BLaER1 (cell line): Measurements from ENCODE around the gene LSM14A.

Source experiments
- H3K27ac ChIP-seq: shearing (Covaris generic); formaldehyde crosslinking; 2 replicates; pipeline ENCODE4 v1.8.1; 2022
- H3K27me3 ChIP-seq: shearing (Covaris generic); formaldehyde crosslinking; 2 replicates; pipeline ENCODE4 v1.8.1; 2022
- H3K36me3 ChIP-seq: shearing (Covaris generic); formaldehyde crosslinking; 2 replicates; pipeline ENCODE4 v1.8.1; 2022
- H3K4me1 ChIP-seq: shearing (Covaris generic); formaldehyde crosslinking; 2 replicates; pipeline ENCODE4 v1.8.1; 2022
- H3K4me2 ChIP-seq: shearing (Covaris generic); formaldehyde crosslinking; 2 replicates; pipeline ENCODE4 v1.8.1; 2022
- H3K4me3 ChIP-seq: shearing (Covaris generic); formaldehyde crosslinking; 2 replicates; pipeline ENCODE4 v1.8.1; 2022
- H3K9ac ChIP-seq: shearing (Covaris generic); formaldehyde crosslinking; 2 replicates; pipeline ENCODE4 v1.8.1; 2022
- H3K9me3 ChIP-seq: shearing (Covaris generic); formaldehyde crosslinking; 2 replicates; pipeline ENCODE4 v1.8.1; 2022
- H4K20me1 ChIP-seq: shearing (Covaris generic); formaldehyde crosslinking; 2 replicates; pipeline ENCODE4 v1.8.1; 2022
- Cebpa-rat ChIP-seq: shearing (Covaris generic); IDR thresholded peaks from 2 replicates; pipeline ENCODE4 v1.8.1; 2022

Gene LSM14A

DNA sequence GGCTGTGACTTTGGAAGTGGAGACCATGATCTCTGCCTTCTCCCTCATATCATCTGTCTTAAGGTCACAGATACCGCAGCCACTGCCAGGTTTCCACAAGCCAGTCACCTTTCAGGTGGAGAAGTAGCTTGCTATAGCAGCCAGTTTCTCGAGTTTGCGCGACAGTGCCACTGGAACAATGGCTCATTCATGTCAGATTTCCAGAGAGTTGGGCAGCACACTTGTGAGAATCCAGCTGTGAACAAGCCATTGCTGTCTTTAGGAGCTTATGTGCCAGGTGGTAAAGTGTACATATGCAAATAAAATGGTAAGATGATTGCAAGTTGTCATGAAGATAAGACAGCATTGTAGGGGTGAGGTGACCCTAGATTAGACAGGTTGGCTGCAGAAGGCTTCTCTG, 104.3 kb downstream of the LSM14A start:
- no peak overlapping the region for H3K4me2 ChIP-seq
- no peak for TF ChIP-seq Cebpa-rat
- peaks cover 11% of the 10 kb centered on the region for H3K4me1 ChIP-seq
- peaks cover 13% of the 10 kb centered on the region for H3K36me3 ChIP-seq
- no peak overlapping the region for H3K4me3 ChIP-seq
- no peak overlapping the region for H3K27ac ChIP-seq
- peaks cover 31% of the 10 kb centered on the region; the same call in 1 of the 2 replicates for H4K20me1 ChIP-seq
- no peaks in the 10 kb centered on the region; the same call in 1 of the 2 replicates for H3K27me3 ChIP-seq
- no peak overlapping the region for H3K9ac ChIP-seq
- peaks cover 11% of the 10 kb centered on the region; the same call in 1 of the 2 replicates for H3K9me3 ChIP-seq

DNA sequence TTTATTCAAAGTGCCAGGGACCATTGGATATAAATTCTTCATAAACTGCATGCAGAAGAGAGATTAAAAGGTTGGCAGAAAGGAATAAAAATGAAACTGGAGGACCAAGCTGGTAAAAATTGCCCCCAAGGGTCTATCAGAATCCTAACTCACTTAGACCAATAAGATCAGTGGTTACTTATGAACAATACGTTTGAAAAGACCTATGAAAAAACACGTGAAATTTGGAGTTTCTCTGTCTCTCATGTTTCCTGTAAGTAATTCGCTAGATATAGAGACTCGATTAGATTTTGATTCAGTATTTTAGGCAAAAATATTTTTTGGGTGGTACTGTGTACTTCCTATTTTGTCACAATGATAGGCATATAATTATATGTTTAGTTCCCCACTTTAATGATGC, 104.9 kb downstream of the LSM14A start:
- Histone ChIP-seq H3K27me3 (no peaks in the 10 kb centered on the region; the same call in 1 of the 2 replicates), H3K4me1 (0 out of 2 replicates have a peak, but pooled peaks cover 7% of the 10 kb centered on the region), H3K27ac (no peak overlapping the region), H4K20me1 (peaks cover 27% of the 10 kb centered on the region; the same call in 1 of the 2 replicates), H3K4me3 (no peak overlapping the region), H3K36me3 (peaks cover 13% of the 10 kb centered on the region), H3K9me3 (peaks cover 11% of the 10 kb centered on the region; the same call in 1 of the 2 replicates), H3K9ac (no peak overlapping the region), H3K4me2 (no peak overlapping the region)
- no peak for TF ChIP-seq Cebpa-rat

DNA sequence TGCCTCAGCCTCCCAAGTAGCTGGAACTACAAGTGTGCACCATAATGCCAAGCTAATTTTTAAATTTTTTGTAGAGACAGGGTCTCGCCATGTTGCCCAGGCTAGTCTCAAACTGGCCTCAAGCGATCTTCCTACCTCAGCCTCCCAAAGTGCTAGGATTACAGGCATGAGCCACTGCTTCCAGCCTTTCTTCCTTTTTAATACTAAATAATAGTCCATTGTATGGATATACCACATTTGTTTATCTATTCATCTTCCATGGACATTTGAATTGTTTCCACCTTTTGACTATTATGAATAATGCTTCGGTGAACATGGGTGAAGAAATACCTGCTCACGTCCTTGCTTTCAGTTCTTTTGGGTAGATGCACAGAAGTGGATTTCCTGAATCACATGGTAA, 106.5 kb downstream of the LSM14A start:
- no peaks in the 10 kb centered on the region for H3K4me1 ChIP-seq
- peaks cover 11% of the 10 kb centered on the region; the same call in 1 of the 2 replicates for H3K9me3 ChIP-seq
- no peak overlapping the region for H3K4me2 ChIP-seq
- H3K36me3 ChIP-seq = peaks cover 10% of the 10 kb centered on the region
- no peak overlapping the region for H3K4me3 ChIP-seq
- no peaks in the 10 kb centered on the region; the same call in 1 of the 2 replicates for H3K27me3 ChIP-seq
- no peak overlapping the region for H3K27ac ChIP-seq
- H4K20me1 ChIP-seq = peaks cover 14% of the 10 kb centered on the region; the same call in 1 of the 2 replicates
- TF ChIP-seq Cebpa-rat = no peak
- no peak overlapping the region for H3K9ac ChIP-seq
